AG04450 (cell line): Measurements from ENCODE around the gene S1PR1. TPM values are rescaled to one million over a fixed set of nuclear protein-coding genes. Genes with fewer than 3 reads are reported as not detected.
A peak's percentile ranks its signal among the peaks of the same experiment; 100 is the strongest.
"Not testable (repeated sequence)": the region's sequence is repeated elsewhere in the genome, so short reads cannot be mapped to it uniquely, and the experiment has no call there.

ENCODE experiments used
- CTCF ChIA-PET: fragments of 300-600, 350-600 bp; formaldehyde crosslinking; extraction: SDS; loops from one replicate; lab custom pipeline; 2022; ENCODE audit warnings: antibody characterized with exemption, inconsistent platforms; lab: Charles Lee
- POLR2A ChIA-PET: fragments of 350-600 bp; formaldehyde crosslinking; extraction: SDS; loops from one replicate; lab custom pipeline; 2021; ENCODE audit warnings: antibody characterized with exemption, inconsistent platforms; lab: Yijun Ruan, JAX
- DNase-seq: peaks from one replicate; pipeline ENCODE4 v3.0.0-alpha.2; 2011; ENCODE audit warnings: low read depth, low spot score
- H3K27ac ChIP-seq: one replicate; pipeline ENCODE4 v1.5.1; 2012; ENCODE audit warnings: low read depth, low read length, control low read depth
- H3K27me3 ChIP-seq: one replicate; pipeline ENCODE4 v1.6.0; 2012; ENCODE audit warnings: low read length; ENCODE audit not compliant: control insufficient read depth, insufficient read depth
- H3K4me3 ChIP-seq: 2 replicates; pipeline ENCODE4 v1.5.1; 2011; ENCODE audit warnings: mild to moderate bottlenecking, low read depth, low read length, control low read depth
- H3K9me3 ChIP-seq: 2 replicates; pipeline ENCODE4 v1.5.1; 2012; ENCODE audit warnings: low read length; ENCODE audit not compliant: control insufficient read depth, insufficient read depth
- CTCF ChIP-seq: IDR thresholded peaks from 2 replicates; pipeline ENCODE4 v1.5.1; 2011; ENCODE audit warnings: low read depth, low read length, control low read depth, inconsistent platforms
- polyA plus RNA-seq: library from polyadenylated mRNA; depleted of rRNA; stranded (reverse); fragments of >200 nt; gene quantifications from 2 replicates; pipeline ENCODE4 v1.2.3, GENCODE V29; 2011

S1PR1 gene
- polyA plus RNA-seq, 1 experiment = 38.1 TPM

GRCh38 chr1:101199637-101199982 is 37.2 kb upstream of the S1PR1 start:
- Histone ChIP-seq H3K27ac (no peak overlapping the region), H3K4me3 (no peak overlapping the region), H3K27me3 (no peaks in the 10 kb centered on the region), H3K9me3 (no peaks in the 10 kb centered on the region)
- ChIA-PET POLR2A (no interaction called here), CTCF (interaction anchor here (1.2 to 1.9 kb wide), 2 partner anchors 24 to 39 kb away, joined by 3 to 6 read pairs; no protein-coding TSS in a partner anchor)
- TF ChIP-seq CTCF = no peak
- no peak for DNase-seq

GRCh38 chr1:101200513-101200912 is 36.3 kb upstream of the S1PR1 start:
- ChIA-PET CTCF (interaction anchor here (1.2 to 1.9 kb wide), 2 partner anchors 25 to 38 kb away, joined by 3 to 6 read pairs; no protein-coding TSS in a partner anchor), POLR2A (interaction anchor here (0.6 to 1.2 kb wide), 8 partner anchors 10 to 188 kb away, joined by 3 to 7 read pairs (median 4); no protein-coding TSS in a partner anchor)
- H3K27me3 ChIP-seq = no peaks in the 10 kb centered on the region
- DNase-seq = peak; percentile 82
- no peak for TF ChIP-seq CTCF
- no peak overlapping the region for H3K4me3 ChIP-seq
- no peaks in the 10 kb centered on the region for H3K9me3 ChIP-seq
- peak overlapping the region; percentile 79 for H3K27ac ChIP-seq

GRCh38 chr1:101203820-101204540 is 32.8 kb upstream of the S1PR1 start:
- TF ChIP-seq CTCF = no peak
- H3K9me3 ChIP-seq = no peaks in the 10 kb centered on the region
- H3K27ac ChIP-seq = no peak overlapping the region
- DNase-seq = no peak
- H3K27me3 ChIP-seq = no peaks in the 10 kb centered on the region
- CTCF ChIA-PET = interaction anchor here (1.8 kb wide), 1 partner anchor 35 kb away, joined by 4 read pairs; no protein-coding TSS in a partner anchor
- POLR2A ChIA-PET = no interaction called here
- H3K4me3 ChIP-seq = no peak overlapping the region

DNA sequence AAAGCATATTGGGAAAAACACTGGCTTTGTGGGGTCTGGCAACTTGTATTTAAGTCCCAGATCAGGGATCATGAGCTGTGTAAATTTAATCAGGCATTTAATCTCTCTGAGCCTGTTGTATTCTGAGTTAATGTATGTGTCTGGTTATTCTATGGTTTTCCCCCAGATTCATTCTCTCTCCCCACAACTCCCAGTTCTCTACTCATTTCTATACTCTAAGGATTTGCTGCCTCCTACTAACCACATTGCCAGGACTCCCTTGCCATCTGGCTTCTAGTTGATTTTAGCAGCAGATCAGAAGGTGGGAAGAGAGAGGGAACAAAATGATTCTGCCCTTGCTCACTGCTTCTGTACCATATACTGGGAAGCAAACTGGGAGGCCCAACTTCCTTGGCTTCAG is 31.4 kb upstream of the S1PR1 start:
- H3K27me3 ChIP-seq = no peaks in the 10 kb centered on the region
- H3K9me3 ChIP-seq = no peaks in the 10 kb centered on the region
- no peak for TF ChIP-seq CTCF
- ChIA-PET POLR2A (no interaction called here), CTCF (no interaction called here)
- no peak overlapping the region for H3K4me3 ChIP-seq
- DNase-seq = no peak
- no peak overlapping the region for H3K27ac ChIP-seq

GRCh38 chr1:101206139-101206538 is 30.7 kb upstream of the S1PR1 start:
- H3K27ac ChIP-seq, H3K27me3 ChIP-seq, CTCF ChIA-PET, H3K9me3 ChIP-seq, POLR2A ChIA-PET, DNase-seq, H3K4me3 ChIP-seq: not testable (repeated sequence)

- DNase-seq, H3K4me3 ChIP-seq, H3K27ac ChIP-seq, CTCF ChIA-PET, H3K27me3 ChIP-seq, POLR2A ChIA-PET, H3K9me3 ChIP-seq: not testable (repeated sequence)
Observed at GRCh38 chr1:101207271-101207670, 29.5 kb upstream of the S1PR1 start.
